Measurements from ENCODE around the gene HTT. TPM values are rescaled to one million over a fixed set of nuclear protein-coding genes. Genes with fewer than 3 reads are reported as not detected.

Gene HTT
- total RNA-seq, 1 experiment from 2014 or later, result 64.4 TPM

DNA sequence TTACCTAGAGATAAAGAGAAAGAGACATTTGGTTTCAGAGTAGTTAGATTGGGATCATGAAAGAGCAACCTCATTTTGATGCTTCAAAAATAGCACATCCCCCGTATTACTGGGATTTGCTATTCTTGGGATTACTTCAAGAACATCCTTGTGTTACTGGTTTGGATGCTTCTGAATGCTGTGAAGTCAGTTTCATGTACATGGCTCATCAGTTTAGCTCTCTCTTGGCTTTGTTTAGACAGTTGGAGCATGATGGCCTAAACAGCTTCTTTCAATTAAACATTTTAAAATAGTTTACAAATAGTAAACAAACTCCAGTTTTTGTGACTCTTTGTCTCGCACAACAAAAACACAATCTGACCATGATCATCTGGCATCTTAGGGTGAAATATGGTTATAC, 23.9 kb downstream of the HTT start:
- no peaks in the 10 kb centered on the region for H3K4me1 ChIP-seq (ENCODE audit: insufficient read depth, low read length)
- H2AK5ac ChIP-seq (ENCODE audit: insufficient read length, low read length), result no peak overlapping the region
- no peaks in the 10 kb centered on the region for H3K23me2 ChIP-seq (ENCODE audit: insufficient read length, low read depth, low read length, poor library complexity, severe bottlenecking)
- no peak overlapping the region for H2AFZ ChIP-seq (ENCODE audit: low read length)
- H3K27ac ChIP-seq (ENCODE audit: insufficient read length, low read depth, low read length), result no peak overlapping the region
- H3K4me3 Mint-ChIP-seq, result no peak overlapping the region
- H3K18ac ChIP-seq (ENCODE audit: insufficient read length, low read depth, low read length), result no peak overlapping the region
- no peak overlapping the region for H2BK20ac ChIP-seq (ENCODE audit: low read depth, low read length, poor library complexity, severe bottlenecking)
- WGBS (ENCODE audit: extremely low coverage, insufficient read length, low lambda C conversion rate), result no CpG with 5 or more reads among the region's 2 CpGs
- H3K27me3 Mint-ChIP-seq (ENCODE audit: low read depth), result no peaks in the 10 kb centered on the region
- DNase-seq, result no peak
- H4K8ac ChIP-seq (replicated peaks; ENCODE audit: insufficient read length, low read depth, low read length), result no peak overlapping the region
- no peak overlapping the region for H3T11ph ChIP-seq (ENCODE audit: low read length)
- H3K9me3 Mint-ChIP-seq, result peaks cover 5 to 16% of the 10 kb centered on the region in 2 experiments; a peak in 4 of 5 replicates
- no peaks in the 10 kb centered on the region for H3K9me3 ChIP-seq (ENCODE audit: control insufficient read depth, low read depth, low read length)
- no peak overlapping the region for H4K5ac ChIP-seq (ENCODE audit: insufficient read length, low read depth, low read length)
- no peak overlapping the region for H3K56ac ChIP-seq (ENCODE audit: insufficient read length, low read depth, low read length)
- no peaks in the 10 kb centered on the region for H4K20me1 ChIP-seq (ENCODE audit: control insufficient read depth, insufficient read depth, insufficient read length)
- no peak overlapping the region for H2BK120ac ChIP-seq (ENCODE audit: low read depth, low read length, poor library complexity, severe bottlenecking)
- peaks cover 37 to 69% (median 68%) of the 10 kb centered on the region in 3 experiments for H3K36me3 Mint-ChIP-seq (ENCODE audit: insufficient read depth in 1 of 3, low read depth in 3 of 3)
- no peak overlapping the region for H4K91ac ChIP-seq (ENCODE audit: insufficient read length, low read depth, low read length)
- no peaks in the 10 kb centered on the region for H3K79me1 ChIP-seq (ENCODE audit: insufficient read depth, low read depth, low read length, poor library complexity, severe bottlenecking)
- no peaks in the 10 kb centered on the region for H3K27me3 ChIP-seq (ENCODE audit: insufficient read depth, low read length)
- H2BK5ac ChIP-seq (ENCODE audit: insufficient read length, low read length), result no peak overlapping the region
- H3K4me1 Mint-ChIP-seq, result no peaks in the 10 kb centered on the region
- H2BK15ac ChIP-seq (ENCODE audit: low read depth, low read length), result no peak overlapping the region
- no peak overlapping the region for H2BK12ac ChIP-seq (ENCODE audit: insufficient read length, low read depth, low read length)
- no peak overlapping the region for H3K4ac ChIP-seq (ENCODE audit: low read depth, low read length)
- H3K79me2 ChIP-seq (ENCODE audit: insufficient read depth, low read length), result no peaks in the 10 kb centered on the region
- no peak overlapping the region for H3K14ac ChIP-seq (ENCODE audit: insufficient read depth, low read length)
- no peak overlapping the region for H3K4me2 ChIP-seq (ENCODE audit: insufficient read depth, insufficient read length, low read length)
- no peak overlapping the region for H3K9ac ChIP-seq (ENCODE audit: extremely low read depth, insufficient read length, low read length)
- TF ChIP-seq, protein P1, sequence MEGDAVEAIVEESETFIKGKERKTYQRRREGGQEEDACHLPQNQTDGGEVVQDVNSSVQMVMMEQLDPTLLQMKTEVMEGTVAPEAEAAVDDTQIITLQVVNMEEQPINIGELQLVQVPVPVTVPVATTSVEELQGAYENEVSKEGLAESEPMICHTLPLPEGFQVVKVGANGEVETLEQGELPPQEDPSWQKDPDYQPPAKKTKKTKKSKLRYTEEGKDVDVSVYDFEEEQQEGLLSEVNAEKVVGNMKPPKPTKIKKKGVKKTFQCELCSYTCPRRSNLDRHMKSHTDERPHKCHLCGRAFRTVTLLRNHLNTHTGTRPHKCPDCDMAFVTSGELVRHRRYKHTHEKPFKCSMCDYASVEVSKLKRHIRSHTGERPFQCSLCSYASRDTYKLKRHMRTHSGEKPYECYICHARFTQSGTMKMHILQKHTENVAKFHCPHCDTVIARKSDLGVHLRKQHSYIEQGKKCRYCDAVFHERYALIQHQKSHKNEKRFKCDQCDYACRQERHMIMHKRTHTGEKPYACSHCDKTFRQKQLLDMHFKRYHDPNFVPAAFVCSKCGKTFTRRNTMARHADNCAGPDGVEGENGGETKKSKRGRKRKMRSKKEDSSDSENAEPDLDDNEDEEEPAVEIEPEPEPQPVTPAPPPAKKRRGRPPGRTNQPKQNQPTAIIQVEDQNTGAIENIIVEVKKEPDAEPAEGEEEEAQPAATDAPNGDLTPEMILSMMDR (conservative IDR thresholded peaks at IDR 0.05), result no peak
- H3K27ac Mint-ChIP-seq, result no peak overlapping the region
- no peak overlapping the region for H3K23ac ChIP-seq (ENCODE audit: insufficient read length, low read depth, low read length)
